Bronchial smooth muscle cell (primary cell): ENCODE data around the gene SRRM2. TPM values are rescaled to one million over a fixed set of nuclear protein-coding genes. Genes with fewer than 3 reads are reported as not detected.

Experiments
- total RNA-seq: library from RNA; depleted of rRNA; stranded (reverse); fragments of >200 nt; gene quantifications from 2 replicates; pipeline ENCODE4 v1.2.1, GENCODE V29; 2014

SRRM2 gene
- total RNA-seq: 41.0 and 43.3 TPM in 2 replicates

GRCh38 chr16:2752035-2752849 lies at the start of gene SRRM2:
TSS of gene SRRM2 (plus strand) at chr16:2752638. CDS start at chr16:2756365, 3,727 bp downstream.

GRCh38 chr16:2720064-2720457 lies 32.4 kb upstream of the SRRM2 start, which contains the start of gene PRSS27:
TSS of gene PRSS27 (minus strand) at chr16:2720224. CDS start at chr16:2720160, 64 bp downstream.

GRCh38 chr16:2777231-2777902 lies 24.9 kb downstream of the SRRM2 start, which contains the start of gene ELOB:
TSS of gene ELOB (minus strand) at chr16:2777280. CDS start at chr16:2777239, 41 bp downstream.

GRCh38 chr16:2787406-2787805 lies 35.0 kb downstream of the SRRM2 start, which contains the start of gene PRSS33:
TSS of gene PRSS33 (minus strand) at chr16:2787560. CDS start at chr16:2786547, 1,013 bp downstream.

GRCh38 chr16:2816751-2817339 lies 64.4 kb downstream of the SRRM2 start, which contains the start of gene PRSS21:
TSS of gene PRSS21 (plus strand) at chr16:2817237. CDS start at chr16:2817269, 32 bp downstream.

Other genes with a start within 250 kb of the SRRM2 start
- 8.0 and 8.4 TPM in 2 replicates for gene ATP6V0C, start 238.7 kb upstream of the SRRM2 start, total RNA-seq
- 58.7 and 69.5 TPM in 2 replicates for gene AMDHD2, start 232.3 kb upstream of the SRRM2 start, total RNA-seq
- under 0.01 TPM in 1 of 2 replicates, not detected in the other for gene CEMP1, start 221.2 kb upstream of the SRRM2 start, total RNA-seq
- gene PDPK1, start 214.6 kb upstream of the SRRM2 start, total RNA-seq: 10.0 and 12.5 TPM in 2 replicates
- 11.7 and 13.7 TPM in 2 replicates for gene KCTD5, start 70.1 kb upstream of the SRRM2 start, total RNA-seq
- gene PRSS27, start 32.4 kb upstream of the SRRM2 start, total RNA-seq: 0.69 and 1.1 TPM in 2 replicates
- gene ELOB, start 24.6 kb downstream of the SRRM2 start, total RNA-seq: 762 and 829 TPM in 2 replicates
- not detected in 2 replicates for gene PRSS33, start 34.9 kb downstream of the SRRM2 start, total RNA-seq
- gene PRSS41, start 45.8 kb downstream of the SRRM2 start, total RNA-seq: not detected in 2 replicates
- gene PRSS21, start 64.6 kb downstream of the SRRM2 start, total RNA-seq: 1.6 TPM in 1 of 2 replicates, not detected in the other
- 0.16 TPM in 1 of 2 replicates, not detected in the other for gene ZG16B, start 77.7 kb downstream of the SRRM2 start, total RNA-seq
- not detected in 2 replicates for gene PRSS22, start 105.5 kb downstream of the SRRM2 start, total RNA-seq
- gene FLYWCH2, start 130.6 kb downstream of the SRRM2 start, total RNA-seq: 47.5 and 62.6 TPM in 2 replicates
- gene FLYWCH1, start 159.3 kb downstream of the SRRM2 start, total RNA-seq: 38.0 and 47.9 TPM in 2 replicates
- under 0.01 TPM in 1 of 2 replicates, not detected in the other for gene KREMEN2, start 211.6 kb downstream of the SRRM2 start, total RNA-seq
- 0.79 and 1.1 TPM in 2 replicates for gene PAQR4, start 216.7 kb downstream of the SRRM2 start, total RNA-seq
- gene PKMYT1, start 227.8 kb downstream of the SRRM2 start, total RNA-seq: 1.1 TPM in 1 of 2 replicates, not detected in the other